SK-N-SH treated with all-trans-retinoic acid at 6 μM for 48 hours (cell line): ENCODE data around the gene LRRN4CL.

ENCODE experiments used
- ARNTL ChIP-seq: fragments of 450-650 bp; formaldehyde crosslinking; IDR thresholded peaks from 2 replicates; pipeline ENCODE4 v1.5.0; 2020; ENCODE audit warnings: low read depth, mild to moderate bottlenecking, moderate library complexity, borderline replicate concordance
- CREB5 ChIP-seq: fragments of 250-450 bp; sonication (Bioruptor Pico); IDR thresholded peaks from 2 replicates; pipeline ENCODE4 v1.5.1; 2020; ENCODE audit warnings: low read depth, mild to moderate bottlenecking, moderate library complexity
- RARB ChIP-seq: fragments of 250-450 bp; sonication (Bioruptor Pico); IDR thresholded peaks from 2 replicates; pipeline ENCODE4 v1.8.0; 2021; ENCODE audit warnings: mild to moderate bottlenecking, moderate library complexity

DNA sequence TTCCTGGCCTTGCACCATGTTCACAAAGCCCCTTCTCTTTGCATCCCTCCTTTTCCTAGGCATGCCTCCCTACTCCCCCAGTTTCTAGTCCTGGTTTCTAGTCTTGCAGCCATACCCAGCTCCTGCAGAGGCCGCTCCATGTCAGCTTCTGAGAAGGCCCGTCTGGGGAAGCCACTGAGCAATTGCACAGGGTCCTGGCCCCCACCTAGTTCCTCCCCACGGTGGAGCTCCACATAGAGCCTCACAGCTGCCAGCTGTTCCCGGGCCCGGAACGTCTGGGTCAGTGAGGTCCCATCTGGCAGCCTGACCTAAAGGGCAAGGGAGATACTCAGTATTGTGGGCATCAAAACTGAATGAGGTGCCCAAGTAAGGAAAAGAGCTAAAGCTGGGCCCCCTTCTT, 12.6 kb downstream of the LRRN4CL start:
- TF ChIP-seq CREB5 (CRISPR knock-in tag) (no peak), ARNTL (CRISPR knock-in tag) (no peak), RARB (CRISPR knock-in tag) (no peak)
